Kidney (tissue), 22 donors: ENCODE data around the gene BSDC1. TPM values are rescaled to one million over a fixed set of nuclear protein-coding genes. Genes with fewer than 3 reads are reported as not detected.
"Not testable (repeated sequence)": the region's sequence is repeated elsewhere in the genome, so short reads cannot be mapped to it uniquely, and the experiment has no call there.

Experiments
- DNase-seq, 5 donors: peaks; one replicate each; pipeline ENCODE4 v3.0.0-alpha.2; 2013 to 2020
- FAIRE-seq: peaks from 2 replicates; lab custom pipeline; 2012; peaks lifted over from hg19 to GRCh38; lab: Jason Lieb, UNC
- H3K27ac ChIP-seq, 2 donors: one replicate each; pipeline ENCODE4 v1.7.0; 2013; ENCODE audit warnings: low read depth in 2 of 2, low read length in 2 of 2, inconsistent platforms in 1 of 2
- H3K27me3 ChIP-seq: one replicate; pipeline ENCODE4 v1.7.1; 2013; ENCODE audit warnings: low read length, inconsistent platforms; ENCODE audit not compliant: control insufficient read depth, insufficient read depth
- H3K36me3 ChIP-seq, 3 donors: one replicate each; pipeline versions ENCODE4 v1.7.0 to v1.7.1; 2013; ENCODE audit warnings: low read length in 3 of 3, control low read depth in 1 of 3, inconsistent platforms in 1 of 3; ENCODE audit not compliant: insufficient read depth in 3 of 3, control insufficient read depth in 2 of 3
- H3K4me1 ChIP-seq, 3 donors: one replicate each; pipeline versions ENCODE4 v1.7.0 to v1.7.1; 2013; ENCODE audit warnings: low read length in 3 of 3, inconsistent platforms in 1 of 3, low read depth in 1 of 3; ENCODE audit not compliant: control insufficient read depth in 2 of 3, insufficient read depth in 2 of 3
- H3K4me3 ChIP-seq, 3 donors: one replicate each; pipeline versions ENCODE4 v1.7.0 to v1.8.1; 2013; ENCODE audit warnings: low read length in 3 of 3, control low read depth in 1 of 3, inconsistent platforms in 1 of 3
- H3K9ac ChIP-seq, 3 donors: one replicate each; pipeline versions ENCODE4 v1.7.0 to v1.7.1; 2013; ENCODE audit warnings: low read length in 3 of 3, control low read depth in 1 of 3, inconsistent platforms in 1 of 3
- H3K9me3 ChIP-seq, 3 donors: one replicate each; pipeline versions ENCODE4 v1.7.0 to v1.7.1; 2013; ENCODE audit warnings: low read length in 3 of 3, control low read depth in 1 of 3, inconsistent platforms in 1 of 3; ENCODE audit not compliant: control insufficient read depth in 2 of 3, insufficient read depth in 1 of 3
- CTCF ChIP-seq: IDR thresholded peaks from 3 replicates; pipeline ENCODE4 v1.5.1; 2012; ENCODE audit warnings: mild to moderate bottlenecking, moderate library complexity, borderline replicate concordance; ENCODE audit not compliant: insufficient read depth; ENCODE audit errors: extremely low read depth
- intact Hi-C: fragments of 100-400 bp; cut with DNase I; formaldehyde crosslinking; loops from one replicate; pipeline ENCODE4 v1.11.1; 2022
- long read RNA-seq, 10 donors: library from polyadenylated mRNA in 1 of 10; unstranded in 1 of 10; transcript quantifications; one replicate each; pipeline ENCODE4 v2.0.0 and lab custom pipeline, GENCODE V29; 2021 to 2026
- polyA plus RNA-seq: library from polyadenylated mRNA; stranded (reverse); fragments of 350-450 nt; fragmentation: Illumina TruSeq; extraction: RNeasy Lipid Tissue Mini Kit (QIAGEN cat#74804); gene quantifications from one replicate; pipeline ENCODE4 v1.2.3, GENCODE V29; 2014; ENCODE audit warnings: low read depth, low replicate concordance; ENCODE audit not compliant: insufficient read depth
- total RNA-seq: library from RNA; stranded (reverse); fragmentation: NEBNext Ultra II Directional; extraction: Animal tissue kit (Norgen Biotek cat#: 25700); gene quantifications from one replicate; pipeline ENCODE4 v1.2.1, GENCODE V29; 2021
- donor health status: control.
- donor health status: control.
- donor health status: control.
- donor health status: control.
- donor health status: control.
- donor health status: DM: yes; HTN: yes; CAD: no.
- donor health status: Normal renal cell carcinoma (clear cell type).

BSDC1 gene
- 61.7 TPM for total RNA-seq
- 40.2 TPM for polyA plus RNA-seq
- long read RNA-seq, donor 1, partial matches to known transcripts: 0 of 3 reads
- long read RNA-seq, donor 1, other reads (novel, unspliced or antisense): 0 of 3 reads
- long read RNA-seq, donor 2, transcript BSDC1-206 (11 exons, 2,846 nt): major isoform, 7 of 8 reads
- long read RNA-seq, donor 2, partial matches to known transcripts: 0 of 8 reads
- long read RNA-seq, donor 2, other reads (novel, unspliced or antisense): 0 of 8 reads
- long read RNA-seq, donor 3, partial matches to known transcripts: 10 of 13 reads
- long read RNA-seq, donor 3, other reads (novel, unspliced or antisense): 0 of 13 reads
- long read RNA-seq, donor 4, transcript BSDC1-206 (11 exons, 2,846 nt): major isoform, 14 of 16 reads
- long read RNA-seq, donor 4, partial matches to known transcripts: 0 of 16 reads
- long read RNA-seq, donor 4, other reads (novel, unspliced or antisense): 0 of 16 reads
- long read RNA-seq, donor 5: 0 reads
- long read RNA-seq, donor 6, partial matches to known transcripts: 0 of 1 reads
- long read RNA-seq, donor 6, other reads (novel, unspliced or antisense): 0 of 1 reads
- long read RNA-seq, donor 7, transcript BSDC1-206 (11 exons, 2,846 nt): major isoform, 28 of 65 reads
- long read RNA-seq, donor 7, partial matches to known transcripts: 23 of 65 reads
- long read RNA-seq, donor 7, other reads (novel, unspliced or antisense): 14 of 65 reads
- long read RNA-seq, donor 8, partial matches to known transcripts: 0 of 1 reads
- long read RNA-seq, donor 8, other reads (novel, unspliced or antisense): 0 of 1 reads
- long read RNA-seq, donor 9, partial matches to known transcripts: 0 of 1 reads
- long read RNA-seq, donor 9, other reads (novel, unspliced or antisense): 0 of 1 reads
- long read RNA-seq, donor 10, partial matches to known transcripts: 7 of 10 reads
- long read RNA-seq, donor 10, other reads (novel, unspliced or antisense): 0 of 10 reads

GRCh38 chr1:32394141-32394889 lies at the start of gene BSDC1:
Gene BSDC1 (minus strand): TSS chr1:32394441. CDS start chr1:32394414, 27 bp downstream.
- TF ChIP-seq CTCF: no peak
- H3K4me1 ChIP-seq: peaks cover 0 to 11% (median 7%) of the 10 kb centered on the region in 3 donors
- FAIRE-seq (peak; percentile 99), DNase-seq (peak; percentile 99 to 100 (median 99))
- H3K9me3 ChIP-seq: no peaks in the 10 kb centered on the region
- peak within 1 kb of the TSS; percentile 85 to 98 (median 92) for H3K9ac ChIP-seq
- peak within 1 kb of the TSS; percentile 86 to 96 (median 94) for H3K4me3 ChIP-seq
- no peaks in the 10 kb centered on the region for H3K27me3 ChIP-seq
- H3K36me3 ChIP-seq: peaks cover 2 to 12% (median 5%) of the 10 kb centered on the region in 3 donors
- intact Hi-C loops: no loop called here
- peak within 1 kb of the TSS; percentile 86 to 95 for H3K27ac ChIP-seq

GRCh38 chr1:32441467-32441866 lies 47.2 kb upstream of the BSDC1 start:
- H3K9ac ChIP-seq, H3K4me1 ChIP-seq, H3K9me3 ChIP-seq, H3K27me3 ChIP-seq, H3K36me3 ChIP-seq, DNase-seq, H3K4me3 ChIP-seq, H3K27ac ChIP-seq, FAIRE-seq, intact Hi-C loops: not testable (repeated sequence)

- FAIRE-seq, intact Hi-C loops, DNase-seq: not testable (repeated sequence)
Measured at GRCh38 chr1:32438777-32439176, 44.5 kb upstream of the BSDC1 start.

GRCh38 chr1:32438136-32438535 lies 43.9 kb upstream of the BSDC1 start:
- Histone ChIP-seq H3K27me3 (no peaks in the 10 kb centered on the region), H3K9me3 (peaks cover 0 to 6% (median 0%) of the 10 kb centered on the region in 3 donors), H3K4me3 (no peak overlapping the region), H3K36me3 (no peaks in the 10 kb centered on the region), H3K9ac (no peak overlapping the region), H3K4me1 (no peaks in the 10 kb centered on the region), H3K27ac (no peak overlapping the region)
- TF ChIP-seq CTCF: no peak
- DNase-seq (no peak), FAIRE-seq (no peak)
- intact Hi-C loops: no loop called here

More at GRCh38 chr1:32438777-32439176, 44.5 kb upstream of the BSDC1 start:
- not testable (repeated sequence) for H3K4me1 ChIP-seq, H3K27ac ChIP-seq, H3K9me3 ChIP-seq, H3K9ac ChIP-seq, H3K36me3 ChIP-seq, H3K27me3 ChIP-seq, H3K4me3 ChIP-seq
